ENCODE results near the gene NMD3. TPM values are rescaled to one million over a fixed set of nuclear protein-coding genes. Genes with fewer than 3 reads are reported as not detected.

The NMD3 gene
- total and polyA plus RNA-seq, 9 of the 15 experiments (the other 6 are each of a cell fraction or from before 2014, with no cell fraction given) = 63.5 to 178 (median 111) TPM

- TF ChIP-seq ZNF699 (CRISPR knock-in tag; IDR thresholded peaks at IDR 0.05; ENCODE audit: insufficient replicate concordance) (no peak), STAG1 (CRISPR knock-in tag; IDR thresholded peaks at IDR 0.05; ENCODE audit: borderline replicate concordance) (no peak), RCOR1 (IDR thresholded peaks at IDR 0.05; ENCODE audit: borderline replicate concordance in 1 of 2, low read depth in 2 of 2, low read length in 2 of 2) (no peak), ZKSCAN8 (CRISPR knock-in tag; IDR thresholded peaks at IDR 0.05) (no peak), U2AF2 (optimal IDR thresholded peaks at IDR 0.05; ENCODE audit: low read depth, low read length) (no peak)
Measured at GRCh38 chr3:161289174-161289573, 68.1 kb downstream of the NMD3 start (continued).

DNA sequence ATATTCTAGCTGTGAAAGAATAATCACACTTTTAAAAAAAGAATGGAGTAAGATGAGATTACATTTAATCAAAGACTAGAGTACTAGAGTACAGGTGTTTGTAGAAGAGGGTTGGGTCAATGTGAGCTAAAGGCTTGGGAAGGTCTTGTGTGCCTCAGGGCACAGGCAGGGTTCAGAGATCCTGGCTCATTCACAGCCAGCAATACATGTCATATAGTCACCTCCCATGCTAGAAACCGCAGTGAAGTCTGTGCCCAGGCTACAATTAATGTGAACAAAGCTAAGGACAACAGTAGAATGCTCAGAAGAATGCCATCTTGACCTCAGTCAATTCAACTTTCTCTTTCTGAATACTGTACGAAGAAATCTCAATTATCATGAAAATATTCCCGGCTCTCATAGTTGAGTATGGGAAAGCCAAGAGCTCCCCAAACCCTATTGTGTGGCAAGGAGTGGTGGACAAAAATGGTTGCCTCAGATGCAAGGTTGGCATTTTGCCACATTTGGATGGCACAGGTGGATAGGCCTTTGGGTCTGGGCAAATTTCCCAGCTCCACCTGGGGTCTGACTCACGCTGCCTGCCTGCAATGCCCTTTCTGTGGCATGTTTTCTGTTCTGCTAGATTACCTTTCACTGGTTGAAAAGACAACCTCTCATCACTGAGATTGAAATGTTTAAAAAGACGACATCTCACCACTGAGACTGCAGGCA is 70.2 kb downstream of the NMD3 start:
- POLR2A ChIA-PET = no interaction called here
- Histone ChIP-seq H3K9ac (ENCODE audit: insufficient read depth in 1 of 2, low read depth in 2 of 2, low read length in 2 of 2) (no peak overlapping the region), H3K4me2 (ENCODE audit: insufficient read depth, low read length) (no peak overlapping the region), H3K4me3 (no peak overlapping the region), H3K4me1 (replicated peaks in 1 of 2; ENCODE audit: control insufficient read depth in 2 of 2, insufficient read depth in 2 of 2, low read length in 2 of 2) (no peaks in the 10 kb centered on the region), H3K27me3 (ENCODE audit: control insufficient read depth in 2 of 2, insufficient read depth in 2 of 2, low read length in 2 of 2) (no peaks in the 10 kb centered on the region), H3K9me3 (replicated peaks; ENCODE audit: control insufficient read depth, insufficient read depth, low read depth, low read length) (no peaks in the 10 kb centered on the region), H3K36me3 (ENCODE audit: control insufficient read depth, insufficient read depth, low read length) (no peaks in the 10 kb centered on the region), H4K20me1 (replicated peaks; ENCODE audit: control insufficient read depth, insufficient read depth, low read length) (no peaks in the 10 kb centered on the region), H3K79me2 (ENCODE audit: control insufficient read depth, insufficient read depth, low read length) (no peaks in the 10 kb centered on the region), H2AFZ (ENCODE audit: low read depth, low read length) (no peak overlapping the region), H3K27ac (ENCODE audit: extremely low read depth, low read depth, low read length) (no peak overlapping the region), H3K9me1 (ENCODE audit: control insufficient read depth, insufficient read depth, low read length) (no peaks in the 10 kb centered on the region)
- TF ChIP-seq MTA2 (IDR thresholded peaks at IDR 0.05; ENCODE audit: low read depth) (no peak), EWSR1 (IDR thresholded peaks at IDR 0.05; ENCODE audit: borderline replicate concordance, low read depth, partially characterized antibody) (no peak), STAT6 (CRISPR knock-in tag; IDR thresholded peaks at IDR 0.05) (no peak)
- no TSS peak for BruUV-seq (replicated peaks)
- no peak for DNase-seq (ENCODE audit: extremely low read depth in 1 of 4, low spot score in 3 of 4)
- in situ Hi-C loops (cut with MboI) = no loop called here
- no peak for FAIRE-seq
- CTCF ChIA-PET (ENCODE audit: low intra/inter-chr PET ratio) = no interaction called here
- ATAC-seq = no peak
- intact Hi-C loops (cut with micrococcal nuclease) = no loop called here
- WGBS (ENCODE audit: insufficient coverage, low coverage, missing lambda C conversion rate) = 0% methylated on average over 5 of the region's 5 CpGs
